ENCODE data around the gene AFMID.

GRCh38 chr17:78242024-78242742 is 55.0 kb downstream of the AFMID start:
- TF ChIP-seq REST (IDR thresholded peaks at IDR 0.05; ENCODE audit: insufficient read depth in 1 of 2, low read depth in 2 of 2, low read length in 1 of 2) (no peak), CTCF (IDR thresholded peaks at IDR 0.05) (no peak), POLR2AphosphoS5 (IDR thresholded peaks at IDR 0.05; ENCODE audit: low read depth, low read length) (no peak)
